SK-N-SH (cell line): ENCODE measurements around the gene LRRC25. TPM values are rescaled to one million over a fixed set of nuclear protein-coding genes. Genes with fewer than 3 reads are reported as not detected.
A peak's percentile ranks its signal among the peaks of the same experiment; 100 is the strongest.

Experiments used
- CTCF ChIA-PET: fragments of 300-600, 350-600 bp; formaldehyde crosslinking; extraction: SDS; loops from one replicate; lab custom pipeline; 2021; lab: Yijun Ruan, JAX
- POLR2A ChIA-PET: fragments of 350-600 bp; sonication (Branson Sonifier 250); formaldehyde crosslinking; extraction: SDS; loops from one replicate; lab custom pipeline; 2020; ENCODE audit warnings: antibody characterized with exemption, inconsistent platforms; lab: Yijun Ruan, JAX
- DNase-seq: peaks from one replicate; pipeline ENCODE4 v3.0.0; 2012
- H2AFZ ChIP-seq: fragments of 200-600 bp; sonication (generic); 2 replicates; pipeline ENCODE4 v1.8.1; 2016; ENCODE audit warnings: antibody characterized with exemption, mild to moderate bottlenecking, low read depth
- H3F3A ChIP-seq: fragments of 200-600 bp; sonication (generic); replicated peaks from 2 replicates; pipeline ENCODE3; 2016; ENCODE audit warnings: antibody characterized with exemption, mild to moderate bottlenecking; ENCODE audit not compliant: insufficient read depth
- H3K27ac ChIP-seq, 2 experiments: fragments of 200-500 bp in 1 of 2; fragments of 200-600 bp in 1 of 2; sonication (Bioruptor generic) in 1 of 2; sonication (generic), shearing (Covaris generic) in 1 of 2; 2 replicates each; pipeline versions ENCODE4 v1.5.1 to v1.6.1; 2014 to 2016; ENCODE audit warnings: low read depth in 2 of 2, inconsistent platforms in 1 of 2, low read length in 1 of 2, mild to moderate bottlenecking in 1 of 2, mixed read lengths in 1 of 2
- H3K27me3 ChIP-seq: fragments of 200-600 bp; sonication (generic), shearing (Covaris generic); 2 replicates; pipeline ENCODE4 v1.6.1; 2016; ENCODE audit warnings: mixed run types; ENCODE audit not compliant: insufficient read depth
- H3K36me3 ChIP-seq, 2 experiments: fragments of 200-500 bp in 1 of 2; fragments of 200-600 bp in 1 of 2; sonication (Bioruptor generic) in 1 of 2; sonication (generic) in 1 of 2; replicated peaks in 1 of 2; 2 replicates each; pipeline versions ENCODE3 to v1.5.1; 2014 to 2016; ENCODE audit warnings: low read length in 1 of 2, mild to moderate bottlenecking in 1 of 2; ENCODE audit not compliant: insufficient read depth in 2 of 2, control insufficient read depth in 1 of 2
- H3K4me1 ChIP-seq, 2 experiments: fragments of 200-500 bp in 1 of 2; fragments of 200-600 bp in 1 of 2; sonication (Bioruptor generic) in 1 of 2; sonication (generic), shearing (Covaris generic) in 1 of 2; 2 replicates each; pipeline versions ENCODE4 v1.5.1 to v1.6.1; 2014 to 2016; ENCODE audit warnings: low read depth in 1 of 2, low read length in 1 of 2, mixed run types in 1 of 2; ENCODE audit not compliant: insufficient read depth in 2 of 2, control insufficient read depth in 1 of 2
- H3K4me2 ChIP-seq: fragments of 200-600 bp; sonication (generic), shearing (Covaris generic); 2 replicates; pipeline ENCODE4 v1.6.1; 2017; ENCODE audit warnings: mixed run types
- H3K4me3 ChIP-seq, 2 experiments: fragments of 200-500 bp in 1 of 2; fragments of 200-600 bp in 1 of 2; sonication (Bioruptor generic) in 1 of 2; sonication (generic), shearing (Covaris generic) in 1 of 2; 2 replicates each; pipeline versions ENCODE4 v1.5.1 to v1.8.1; 2014 to 2016; ENCODE audit warnings: low read depth in 2 of 2, inconsistent platforms in 1 of 2, low read length in 1 of 2, mild to moderate bottlenecking in 1 of 2, mixed read lengths in 1 of 2, moderate library complexity in 1 of 2
- H3K79me2 ChIP-seq: fragments of 200-600 bp; sonication (generic); 2 replicates; pipeline ENCODE4 v1.8.1; 2017; ENCODE audit warnings: mild to moderate bottlenecking; ENCODE audit not compliant: insufficient read depth
- H3K9ac ChIP-seq: fragments of 200-600 bp; sonication (generic); 2 replicates; pipeline ENCODE4 v1.6.1; 2017; ENCODE audit warnings: mixed run types
- H3K9me2 ChIP-seq: fragments of 200-600 bp; sonication (generic); 2 replicates; pipeline ENCODE4 v1.6.1; 2017; ENCODE audit warnings: mixed run types
- H3K9me3 ChIP-seq: fragments of 200-600 bp; sonication (generic); 2 replicates; pipeline ENCODE4 v1.6.1; 2017; ENCODE audit warnings: mixed run types, mild to moderate bottlenecking, moderate library complexity
- H4K20me1 ChIP-seq: fragments of 200-600 bp; sonication (generic); 2 replicates; pipeline ENCODE4 v1.6.1; 2017; ENCODE audit warnings: mild to moderate bottlenecking, mixed run types; ENCODE audit not compliant: insufficient read depth
- ELF1 ChIP-seq: IDR thresholded peaks from 2 replicates; pipeline ENCODE4 v1.4.0; 2012
- EP300 ChIP-seq, 2 experiments: IDR thresholded peaks; 2 replicates each; pipeline versions ENCODE4 v1.4.0 to v1.6.1; 2012; ENCODE audit warnings: borderline replicate concordance in 1 of 2, low read depth in 1 of 2, low read length in 1 of 2
- FOSL2 ChIP-seq: IDR thresholded peaks from 2 replicates; pipeline ENCODE4 v1.4.0; 2012; ENCODE audit warnings: low read depth, mild to moderate bottlenecking, moderate library complexity, borderline replicate concordance
- GATA2 ChIP-seq: sonication (generic); formaldehyde crosslinking; IDR thresholded peaks from 2 replicates; pipeline ENCODE4 v1.5.0; 2020; ENCODE audit warnings: mild to moderate bottlenecking, missing genetic modification reagents
- JUND ChIP-seq: IDR thresholded peaks from 2 replicates; pipeline ENCODE4 v1.4.0; 2012
- PBX3 ChIP-seq: IDR thresholded peaks from 2 replicates; pipeline ENCODE4; 2012
- RXRA ChIP-seq: IDR thresholded peaks from 2 replicates; pipeline ENCODE4 v1.4.0; 2012; ENCODE audit warnings: low read depth, mild to moderate bottlenecking, borderline replicate concordance
- TEAD4 ChIP-seq: IDR thresholded peaks from 2 replicates; pipeline ENCODE4 v1.4.0; 2012; ENCODE audit warnings: mild to moderate bottlenecking, borderline replicate concordance; ENCODE audit not compliant: insufficient read depth
- YY1 ChIP-seq: IDR thresholded peaks from 2 replicates; pipeline ENCODE4 v1.4.0; 2012; ENCODE audit warnings: low read depth, mild to moderate bottlenecking
- ZBTB33 ChIP-seq: IDR thresholded peaks from 2 replicates; pipeline ENCODE4 v1.4.0; 2012; ENCODE audit warnings: low read depth, borderline replicate concordance
- WGBS: methylation state at CpG from one replicate; pipeline ENCODE4 v1.1.6; 2017; ENCODE audit warnings: low lambda C conversion rate; 5-methylcytosine and 5-hydroxymethylcytosine counted together
- polyA plus RNA-seq, 3 experiments: library from polyadenylated mRNA; depleted of rRNA; stranded (reverse); fragments of >200 nt; gene quantifications; 2 replicates each; pipeline ENCODE4 v1.2.3, GENCODE V29; 2012

The LRRC25 gene
- polyA plus RNA-seq, 1 of the 3 experiments (the other 2 are of a cell fraction), result not detected

DNA sequence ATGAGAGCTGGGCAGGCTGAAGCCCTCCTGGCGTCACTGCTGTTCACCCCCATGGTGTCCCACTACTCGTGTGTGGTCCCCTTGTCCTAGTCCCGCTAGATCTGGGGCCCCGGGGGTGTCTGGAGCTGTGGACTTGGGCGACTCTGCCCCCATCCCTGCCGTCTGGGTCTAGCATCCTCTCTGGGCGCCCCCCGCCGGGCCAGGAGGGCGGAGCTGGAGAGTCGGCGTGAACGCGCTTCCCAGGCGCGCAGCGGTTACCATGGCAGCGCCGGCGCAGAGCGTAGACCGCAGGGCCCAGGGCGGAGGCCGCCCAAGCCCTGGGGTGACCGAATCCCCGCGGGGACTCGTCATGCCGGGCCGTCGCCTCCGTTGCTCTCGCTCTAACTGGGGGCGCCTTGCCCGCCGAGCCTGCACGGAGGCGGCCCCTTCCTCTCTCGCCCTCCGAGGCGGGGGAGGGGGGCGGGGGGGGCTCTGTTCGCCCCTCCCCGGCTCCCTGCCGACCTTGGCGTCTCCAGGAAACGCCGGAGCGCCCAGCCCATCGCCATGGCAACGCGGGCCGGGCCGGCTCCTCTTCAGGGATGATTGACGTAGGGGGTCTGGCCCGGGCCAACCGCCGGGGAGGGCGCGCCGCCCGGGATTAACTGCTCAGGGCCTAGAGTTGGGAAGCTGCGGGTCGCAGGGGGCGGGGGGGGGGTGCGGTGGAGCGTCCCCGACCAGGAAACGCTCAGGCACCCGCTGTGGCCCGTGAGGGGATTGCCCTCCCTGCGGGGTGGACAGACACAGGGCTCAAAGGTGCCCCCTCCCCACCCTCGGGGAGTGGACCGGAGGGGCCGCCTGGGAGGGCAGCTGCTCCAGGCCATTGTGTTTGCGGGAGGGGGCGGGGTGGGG is 31.6 kb upstream of the LRRC25 start:
- 19% methylated on average over 6 of the region's 77 CpGs for WGBS
- Histone ChIP-seq H3K27ac (peak overlapping the region; percentile 78 to 87), H4K20me1 (peaks cover 19% of the 10 kb centered on the region), H3F3A (no peaks in the 10 kb centered on the region), H3K9ac (peak overlapping the region; percentile 69), H3K4me1 (peaks cover 23 to 58% of the 10 kb centered on the region in 2 experiments; a peak in 2 of 4 replicates)
- peak; percentile 95 for DNase-seq
- CTCF ChIA-PET, result interaction anchor here (0.9 to 2.8 kb wide), 5 partner anchors 10 to 150 kb away, joined by 3 to 12 read pairs (median 7); partner anchors contain the start of gene SSBP4
- TF ChIP-seq TEAD4 (no peak; the same call in 1 of the 2 replicates), PBX3 (peak; percentile 94), FOSL2 (no peak)
- TF ChIP-seq, all 33 proteins: peak for 1
- Histone ChIP-seq H3K9me3 (no peaks in the 10 kb centered on the region), H3K9me2 (no peaks in the 10 kb centered on the region), H3K4me2 (peak overlapping the region; percentile 85), H3K4me3 (peak overlapping the region; percentile 38 to 43; a peak in 3 of 4 replicates), H3K79me2 (peaks cover 20% of the 10 kb centered on the region; the same call in 1 of the 2 replicates), H3K27me3 (no peaks in the 10 kb centered on the region), H2AFZ (no peak overlapping the region), H3K36me3 (peaks cover 0 to 9% of the 10 kb centered on the region in 2 experiments)
- POLR2A ChIA-PET, result interaction anchor here (0.6 to 1.0 kb wide), 5 partner anchors 11 to 107 kb away, joined by 3 to 4 read pairs (median 3); no protein-coding TSS in a partner anchor

DNA sequence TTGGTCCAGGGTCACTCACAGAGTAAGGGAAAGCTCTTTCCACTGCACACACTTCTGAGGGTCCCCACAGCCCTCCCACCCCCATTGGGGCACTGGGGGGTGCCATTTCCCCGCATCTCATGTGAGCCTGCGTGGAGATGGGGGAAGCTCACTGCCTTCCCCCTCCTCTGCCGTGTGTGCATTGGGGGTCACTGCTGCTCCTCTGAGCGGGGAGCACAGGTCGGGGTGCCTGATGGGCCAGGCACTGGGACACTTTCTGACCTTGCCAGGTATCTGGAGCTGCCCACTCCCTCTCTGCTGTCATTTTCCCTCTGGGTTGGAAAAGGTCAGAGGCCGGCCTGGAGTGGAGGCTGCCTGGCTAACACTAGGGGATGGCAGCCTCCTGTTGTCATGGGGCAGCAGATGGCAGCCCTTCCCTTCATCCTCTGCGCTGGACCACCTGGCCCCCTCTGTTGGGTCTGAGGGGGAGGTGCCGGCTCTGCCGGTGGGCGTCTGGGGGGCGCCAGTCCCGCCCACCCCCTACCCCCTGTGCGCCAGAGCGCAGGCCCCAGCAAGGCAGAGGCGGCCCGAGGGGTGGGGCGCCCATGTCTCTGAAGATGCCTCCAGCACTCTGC is 30.9 kb upstream of the LRRC25 start:
- Histone ChIP-seq H3K4me2 (peak overlapping the region; percentile 85), H3K79me2 (peaks cover 25% of the 10 kb centered on the region), H3K9me2 (no peaks in the 10 kb centered on the region), H3K9me3 (no peaks in the 10 kb centered on the region), H3K36me3 (peaks cover 0 to 10% of the 10 kb centered on the region in 2 experiments), H3F3A (no peaks in the 10 kb centered on the region), H3K9ac (peak overlapping the region; percentile 69), H4K20me1 (peaks cover 26% of the 10 kb centered on the region), H3K4me1 (peaks cover 23 to 57% of the 10 kb centered on the region in 2 experiments; a peak in 2 of 4 replicates), H3K4me3 (no peak overlapping the region; a peak in 1 of 4 replicates), H2AFZ (no peak overlapping the region), H3K27ac (peak overlapping the region; percentile 78 to 87), H3K27me3 (no peaks in the 10 kb centered on the region)
- 91% methylated on average over 4 of the region's 17 CpGs for WGBS
- TF ChIP-seq PBX3, result no peak
- TF ChIP-seq RXRA, result no peak
- no peak for TF ChIP-seq YY1
- no peak for TF ChIP-seq GATA2
- TF ChIP-seq ELF1, result no peak
- TF ChIP-seq EP300 (IDR thresholded peaks at IDR 0.05; ENCODE audit: borderline replicate concordance in 1 of 2, low read depth in 1 of 2, low read length in 1 of 2), result no peak
- no peak for TF ChIP-seq TEAD4
- no peak for TF ChIP-seq JUND
- no peak for TF ChIP-seq ZBTB33
- DNase-seq, result no peak
- CTCF ChIA-PET, result interaction anchor here (0.9 to 2.8 kb wide), 5 partner anchors 9 to 149 kb away, joined by 3 to 12 read pairs (median 7); partner anchors contain the start of gene SSBP4
- POLR2A ChIA-PET, result interaction anchor here (0.6 to 1.0 kb wide), 3 partner anchors 11 to 107 kb away, joined by 3 to 4 read pairs (median 3); no protein-coding TSS in a partner anchor
